ENCODE data around the gene NOP16.
A peak's percentile ranks its signal among the peaks of the same experiment; 100 is the strongest.

NOP16 gene

DNA sequence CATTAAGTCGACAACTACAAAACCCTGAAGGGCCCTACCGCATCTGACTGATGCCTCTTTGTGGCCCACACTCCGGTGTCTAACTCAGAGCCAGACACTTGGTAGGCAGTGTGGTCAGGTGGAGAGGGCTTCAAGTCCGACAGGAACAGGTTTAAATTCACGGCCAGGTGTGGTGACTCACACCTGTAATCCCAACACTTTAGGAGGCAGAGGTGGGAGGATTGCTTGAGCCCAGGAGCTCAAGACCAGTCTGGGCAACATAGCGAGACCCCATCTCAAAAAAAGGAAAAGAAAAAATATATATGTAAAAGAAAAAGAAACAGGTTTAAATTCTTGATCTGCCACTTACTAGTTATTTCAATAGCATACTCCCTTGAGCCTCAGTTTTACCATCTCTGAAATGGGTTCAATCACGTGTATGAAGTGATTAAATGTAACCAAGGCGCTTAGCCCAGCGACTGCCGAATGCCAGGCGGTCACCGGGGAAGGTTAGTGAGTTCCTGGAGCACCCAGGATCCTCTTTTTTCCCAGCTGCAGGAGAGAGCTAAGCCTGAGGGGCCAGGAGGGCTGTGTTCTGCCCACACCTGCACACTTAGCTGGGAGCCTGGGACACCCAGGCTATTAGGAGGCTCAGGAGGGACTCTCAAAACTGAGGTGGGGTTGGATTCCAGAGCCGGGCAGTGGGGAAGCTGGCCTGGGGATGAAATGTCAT is 27.0 kb upstream of the NOP16 start:
- DNase-seq (ENCODE audit: low spot score) = peak; percentile 53

DNA sequence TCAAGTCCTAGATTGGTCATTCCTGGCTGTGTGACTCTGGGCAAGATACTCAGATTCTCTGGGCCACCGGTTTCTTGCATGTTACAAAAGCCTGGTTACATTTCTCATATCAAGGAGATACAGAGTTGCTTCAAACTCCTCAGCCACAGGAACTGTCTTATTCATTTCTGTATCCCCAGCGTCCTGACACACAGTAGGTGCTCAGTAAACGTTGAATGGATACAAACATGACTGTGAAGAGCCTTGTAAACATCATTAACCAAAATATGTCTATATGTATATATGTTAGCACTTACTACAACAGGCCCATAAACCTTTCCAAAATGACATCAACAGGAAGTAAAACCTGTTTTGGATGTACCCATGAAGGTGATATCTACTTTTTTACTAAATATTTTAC is 26.3 kb upstream of the NOP16 start:
- no peak for DNase-seq (ENCODE audit: low spot score)
- TF ChIP-seq, protein P1, sequence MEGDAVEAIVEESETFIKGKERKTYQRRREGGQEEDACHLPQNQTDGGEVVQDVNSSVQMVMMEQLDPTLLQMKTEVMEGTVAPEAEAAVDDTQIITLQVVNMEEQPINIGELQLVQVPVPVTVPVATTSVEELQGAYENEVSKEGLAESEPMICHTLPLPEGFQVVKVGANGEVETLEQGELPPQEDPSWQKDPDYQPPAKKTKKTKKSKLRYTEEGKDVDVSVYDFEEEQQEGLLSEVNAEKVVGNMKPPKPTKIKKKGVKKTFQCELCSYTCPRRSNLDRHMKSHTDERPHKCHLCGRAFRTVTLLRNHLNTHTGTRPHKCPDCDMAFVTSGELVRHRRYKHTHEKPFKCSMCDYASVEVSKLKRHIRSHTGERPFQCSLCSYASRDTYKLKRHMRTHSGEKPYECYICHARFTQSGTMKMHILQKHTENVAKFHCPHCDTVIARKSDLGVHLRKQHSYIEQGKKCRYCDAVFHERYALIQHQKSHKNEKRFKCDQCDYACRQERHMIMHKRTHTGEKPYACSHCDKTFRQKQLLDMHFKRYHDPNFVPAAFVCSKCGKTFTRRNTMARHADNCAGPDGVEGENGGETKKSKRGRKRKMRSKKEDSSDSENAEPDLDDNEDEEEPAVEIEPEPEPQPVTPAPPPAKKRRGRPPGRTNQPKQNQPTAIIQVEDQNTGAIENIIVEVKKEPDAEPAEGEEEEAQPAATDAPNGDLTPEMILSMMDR (IDR thresholded peaks at IDR 0.05; ENCODE audit: extremely low read depth, missing control alignments) = no peak

More for the DNA sequence above, 27.0 kb upstream of the NOP16 start:
- TF ChIP-seq, protein P1 (IDR thresholded peaks at IDR 0.05; ENCODE audit: extremely low read depth, missing control alignments) = no peak

DNA sequence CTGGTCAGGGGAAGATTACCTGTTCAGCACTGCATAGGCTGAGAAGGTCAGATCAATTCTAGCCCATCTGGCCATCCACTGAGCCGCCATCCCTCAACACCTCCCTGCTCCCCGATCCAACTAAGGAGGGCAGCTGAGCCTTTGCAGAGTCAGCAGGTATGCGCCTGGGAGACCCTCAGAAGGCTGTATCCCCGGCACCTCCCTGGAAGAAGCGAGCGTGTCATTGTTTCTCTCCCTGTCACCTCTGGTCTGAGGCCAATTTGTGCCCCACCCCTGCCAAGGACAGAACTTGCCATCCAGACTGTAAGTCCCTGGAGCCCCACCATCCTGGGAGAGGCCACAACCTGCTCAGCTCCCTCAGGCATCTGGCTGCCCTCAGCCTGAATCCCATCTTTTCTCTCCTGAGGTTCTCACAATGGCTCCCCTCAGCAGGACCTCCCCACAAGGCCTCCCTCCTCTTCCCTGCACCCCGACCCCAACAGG is 25.4 kb upstream of the NOP16 start:
- no peak for DNase-seq (ENCODE audit: low spot score)
- TF ChIP-seq, protein P1 (IDR thresholded peaks at IDR 0.05; ENCODE audit: extremely low read depth, missing control alignments) = no peak

DNA sequence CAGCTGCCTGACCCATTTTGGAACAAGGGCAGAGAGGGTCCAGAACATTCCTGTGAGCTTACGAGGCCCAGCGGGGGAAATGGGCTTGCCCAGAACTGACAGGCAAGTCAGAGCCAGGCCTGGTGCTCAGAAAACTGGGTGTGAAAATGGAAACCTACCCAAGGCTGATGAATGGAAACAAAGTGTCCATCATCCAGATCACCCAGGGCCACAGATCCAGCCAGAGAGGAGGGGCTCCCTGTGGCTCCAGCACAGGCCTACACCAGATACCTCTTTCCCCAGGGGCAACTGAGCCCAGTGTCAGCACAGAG is 24.8 kb upstream of the NOP16 start:
- TF ChIP-seq, protein P1 (IDR thresholded peaks at IDR 0.05; ENCODE audit: extremely low read depth, missing control alignments) = no peak
- DNase-seq (ENCODE audit: low spot score) = no peak

DNA sequence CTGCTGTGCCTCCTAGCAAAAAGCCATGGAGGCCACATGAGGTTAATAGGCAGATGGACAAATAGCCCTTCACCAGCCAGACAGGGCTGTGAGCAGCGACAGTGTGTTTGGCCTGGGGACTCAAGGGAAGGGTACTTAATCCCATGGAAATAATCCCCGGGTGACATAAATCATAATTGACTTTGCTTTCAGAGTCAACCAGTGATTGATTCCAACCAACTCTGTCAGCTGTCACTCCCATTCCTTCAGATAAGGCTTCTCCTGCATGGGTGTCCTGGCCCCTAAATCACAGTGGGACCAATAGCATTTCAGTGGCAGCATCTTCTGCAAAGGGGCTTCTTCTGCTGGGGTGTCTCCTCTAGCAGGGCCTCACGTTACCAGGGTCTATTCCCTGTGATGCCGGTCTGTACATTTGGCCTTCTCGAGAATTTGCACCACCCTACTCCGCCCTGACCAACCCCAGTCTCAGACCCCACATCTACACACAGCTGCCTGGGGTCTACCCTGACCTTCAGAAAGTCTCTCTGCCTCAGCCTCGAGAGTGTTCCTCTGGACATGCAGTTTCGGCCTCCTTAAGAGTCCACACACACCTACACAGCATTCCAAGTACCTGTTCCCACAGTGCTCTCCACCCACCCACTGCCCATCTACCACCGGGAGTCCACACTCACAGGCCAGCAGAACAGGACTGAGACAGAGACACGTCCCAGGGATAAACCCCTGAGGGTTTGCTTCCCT is 24.3 kb upstream of the NOP16 start:
- no peak for DNase-seq (ENCODE audit: low spot score)
- TF ChIP-seq, protein P1 (IDR thresholded peaks at IDR 0.05; ENCODE audit: extremely low read depth, missing control alignments) = no peak

DNA sequence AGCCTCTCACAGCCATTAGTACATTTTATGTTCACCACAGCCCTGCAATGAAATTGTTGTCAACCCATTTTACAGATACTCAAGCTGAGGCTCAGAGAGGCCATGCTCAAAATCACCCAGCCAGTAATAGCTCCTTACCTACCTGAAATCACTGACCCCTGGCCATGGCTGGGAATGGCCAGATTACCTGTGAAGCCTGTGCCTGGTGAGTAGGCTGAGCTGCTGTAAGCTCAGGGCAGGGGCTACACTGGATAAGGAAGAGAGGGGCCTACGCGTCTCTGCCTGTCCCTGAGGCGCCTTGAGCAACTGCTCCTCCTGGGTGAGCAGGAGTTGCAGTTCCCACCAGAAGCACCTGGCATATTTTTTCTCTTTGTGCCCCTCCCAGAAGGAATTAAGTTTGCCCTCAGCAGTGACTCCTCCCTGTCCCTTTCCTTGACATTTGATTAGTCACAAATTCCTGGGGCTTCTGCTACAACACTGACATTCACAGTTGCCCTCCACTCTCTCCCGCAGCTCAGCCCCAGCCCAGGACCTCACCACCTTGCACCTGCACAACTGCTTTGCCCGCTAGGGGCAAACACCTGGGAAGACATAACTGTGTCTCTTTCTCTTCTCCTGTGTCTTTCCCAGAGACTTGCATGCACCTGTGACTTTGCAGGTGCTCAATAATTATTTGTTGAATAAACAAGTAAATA is 22.2 kb upstream of the NOP16 start:
- DNase-seq (ENCODE audit: low spot score) = no peak
- TF ChIP-seq, protein P1 (IDR thresholded peaks at IDR 0.05; ENCODE audit: extremely low read depth, missing control alignments) = no peak

DNA sequence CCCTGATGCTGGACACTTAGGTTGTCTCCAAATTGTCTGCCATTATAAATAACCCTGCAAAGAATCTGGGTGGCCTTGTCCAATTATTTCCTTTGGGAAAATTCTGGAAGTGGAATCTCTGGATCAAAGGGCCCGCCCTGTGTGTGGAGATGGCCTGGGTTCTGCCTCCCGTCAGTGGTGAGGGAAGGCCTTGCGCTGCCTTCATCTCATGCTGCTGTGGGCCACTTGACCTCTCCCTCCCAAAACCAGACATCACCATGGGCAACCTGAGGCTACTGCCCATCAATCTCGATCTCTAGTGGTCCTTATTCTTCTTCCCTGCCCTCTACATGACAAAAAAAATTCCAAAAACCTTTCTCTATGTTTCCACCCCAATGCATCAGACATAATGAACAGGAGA is 21.4 kb upstream of the NOP16 start:
- no peak for DNase-seq (ENCODE audit: low spot score)
- TF ChIP-seq, protein P1 (IDR thresholded peaks at IDR 0.05; ENCODE audit: extremely low read depth, missing control alignments) = no peak
